Transverse colon (tissue), 4 donors: ENCODE measurements around the gene CIB1. TPM values are rescaled to one million over a fixed set of nuclear protein-coding genes. Genes with fewer than 3 reads are reported as not detected.
A peak's percentile ranks its signal among the peaks of the same experiment; 100 is the strongest.

Experiments
- DNase-seq: peaks from one replicate; pipeline ENCODE4 v3.0.0-alpha.2; 2019
- H3K27ac ChIP-seq, 4 donors: fragments of 200-600 bp; sonication (generic); 2 replicates each; pipeline ENCODE4 v1.5.1; 2016 to 2018; ENCODE audit warnings: inconsistent platforms in 4 of 4
- H3K27me3 ChIP-seq: fragments of 200-600 bp; sonication (generic); 2 replicates; pipeline ENCODE4 v1.5.1; 2017; ENCODE audit warnings: inconsistent platforms
- H3K36me3 ChIP-seq, 4 donors: fragments of 200-600 bp; sonication (generic); 2 replicates each; pipeline ENCODE4 v1.5.1; 2017 to 2019; ENCODE audit warnings: inconsistent platforms in 4 of 4
- H3K4me1 ChIP-seq, 4 donors: fragments of 200-600 bp; sonication (generic); 2 replicates each; pipeline ENCODE4 v1.5.1; 2017 to 2020; ENCODE audit warnings: inconsistent platforms in 4 of 4
- H3K4me3 ChIP-seq, 4 donors: fragments of 200-600 bp; sonication (generic); 1 replicate in 1 of 4; 2 replicates in 3 of 4; pipeline versions ENCODE4 v1.5.1 to v1.6.1; 2017 to 2019; ENCODE audit warnings: inconsistent platforms in 4 of 4
- H3K9me3 ChIP-seq, 2 donors: fragments of 200-600 bp; sonication (generic); 2 replicates each; pipeline ENCODE4 v1.5.1; 2017 to 2019; ENCODE audit warnings: inconsistent platforms in 2 of 2
- EP300 ChIP-seq: sonication (generic); formaldehyde crosslinking; IDR thresholded peaks from one replicate; pipeline ENCODE4 v1.6.1; 2017; ENCODE audit warnings: antibody characterized with exemption, low read depth
- POLR2A ChIP-seq: fragments of 450-650 bp; IDR thresholded peaks from one replicate; pipeline ENCODE4 v1.6.1; 2016; ENCODE audit warnings: antibody characterized with exemption, mild to moderate bottlenecking, moderate library complexity
- POLR2AphosphoS5 ChIP-seq, 3 donors: sonication (generic); formaldehyde crosslinking; IDR thresholded peaks; one replicate each; pipeline ENCODE4 v1.6.1; 2016; ENCODE audit warnings: antibody characterized with exemption in 3 of 3
- WGBS, 2 donors: methylation state at CpG; one replicate each; pipeline ENCODE4 v1.1.5; 2018; ENCODE audit warnings: low coverage in 1 of 2; 5-methylcytosine and 5-hydroxymethylcytosine counted together
- in situ Hi-C, 4 donors: fragments of 200-750 bp; cut with MboI; loops; one replicate each; pipeline versions ENCODE4 v1.15.0 to v1.15.1; 2017; ENCODE audit warnings: low sequenced_read_pairs in 3 of 4, low pct_ligation_motif_present in 1 of 4, low pct_unique_long_range_greater_than_20kb in 1 of 4
- intact Hi-C: fragments of 100-400 bp; cut with DNase I; formaldehyde crosslinking; loops from one replicate; pipeline ENCODE4 v1.15.1; 2023; ENCODE audit warnings: low total_unique reads
- total RNA-seq, 4 donors: library from RNA; depleted of rRNA; stranded (reverse); fragments of >200 nt; gene quantifications; one replicate each; pipeline ENCODE4 v1.1.0, GENCODE V29; 2016
- TF ChIP-seq, protein P1 (sequence below), 5 experiments: fragments of 200-600 bp in 3 of 5; fragments of 450-650 bp in 2 of 5; sonication (generic) in 3 of 5; IDR thresholded peaks; 1 replicate in 2 of 5; 2 replicates in 3 of 5; pipeline ENCODE4 v1.5.1; 2016 to 2017; ENCODE audit warnings: antibody characterized with exemption in 5 of 5, inconsistent platforms in 3 of 5, mild to moderate bottlenecking in 2 of 5, moderate library complexity in 1 of 5

The CIB1 gene
- total RNA-seq, 4 donors from 2014 or later: 38.4 to 156 (median 131) TPM

DNA sequence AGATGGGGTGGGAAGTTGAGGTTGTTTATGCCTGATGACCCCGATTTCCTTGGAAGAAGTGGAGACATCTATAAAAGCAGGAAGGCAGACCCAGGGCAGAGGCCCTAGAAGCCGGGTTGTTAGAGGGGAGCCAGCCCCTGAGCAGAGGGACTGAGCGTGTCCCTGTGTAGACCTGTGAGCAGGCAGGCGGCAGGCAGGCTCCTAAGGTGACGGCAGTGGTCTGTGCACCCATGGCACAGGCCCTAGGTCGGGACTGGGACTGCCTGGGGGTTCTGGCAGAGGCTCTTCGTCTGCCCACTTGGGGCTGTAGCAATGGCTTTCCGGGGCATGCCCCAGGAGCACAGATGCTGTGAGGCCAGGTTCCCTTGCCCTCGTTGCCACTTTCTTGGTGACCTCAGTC is 22.7 kb downstream of the CIB1 start:
- peak overlapping the region; percentile 82 to 90 (median 87) for H3K27ac ChIP-seq
- WGBS, 2 donors: 81% methylated on average over 9 of the region's 9 CpGs; no CpG with 5 or more reads in 1 of the 2 donors
- in situ Hi-C loops (loop anchor here in 1 of 4 donors (10.0 kb wide), 1 partner anchor 46 kb away; no protein-coding TSS in a partner anchor), intact Hi-C loops (no loop called here)
- peak overlapping the region in 1 of 4 donors; percentile 2 for H3K4me3 ChIP-seq
- TF ChIP-seq POLR2AphosphoS5 (IDR thresholded peaks at IDR 0.05) (no peak), POLR2A (no peak), EP300 (no peak)
- TF ChIP-seq, protein P1, sequence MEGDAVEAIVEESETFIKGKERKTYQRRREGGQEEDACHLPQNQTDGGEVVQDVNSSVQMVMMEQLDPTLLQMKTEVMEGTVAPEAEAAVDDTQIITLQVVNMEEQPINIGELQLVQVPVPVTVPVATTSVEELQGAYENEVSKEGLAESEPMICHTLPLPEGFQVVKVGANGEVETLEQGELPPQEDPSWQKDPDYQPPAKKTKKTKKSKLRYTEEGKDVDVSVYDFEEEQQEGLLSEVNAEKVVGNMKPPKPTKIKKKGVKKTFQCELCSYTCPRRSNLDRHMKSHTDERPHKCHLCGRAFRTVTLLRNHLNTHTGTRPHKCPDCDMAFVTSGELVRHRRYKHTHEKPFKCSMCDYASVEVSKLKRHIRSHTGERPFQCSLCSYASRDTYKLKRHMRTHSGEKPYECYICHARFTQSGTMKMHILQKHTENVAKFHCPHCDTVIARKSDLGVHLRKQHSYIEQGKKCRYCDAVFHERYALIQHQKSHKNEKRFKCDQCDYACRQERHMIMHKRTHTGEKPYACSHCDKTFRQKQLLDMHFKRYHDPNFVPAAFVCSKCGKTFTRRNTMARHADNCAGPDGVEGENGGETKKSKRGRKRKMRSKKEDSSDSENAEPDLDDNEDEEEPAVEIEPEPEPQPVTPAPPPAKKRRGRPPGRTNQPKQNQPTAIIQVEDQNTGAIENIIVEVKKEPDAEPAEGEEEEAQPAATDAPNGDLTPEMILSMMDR (IDR thresholded peaks at IDR 0.05): no peak
- no peaks in the 10 kb centered on the region for H3K36me3 ChIP-seq
- no peaks in the 10 kb centered on the region for H3K9me3 ChIP-seq
- no peak for DNase-seq
- H3K27me3 ChIP-seq: no peaks in the 10 kb centered on the region
- H3K4me1 ChIP-seq: peaks cover 32 to 62% (median 42%) of the 10 kb centered on the region in 4 donors

DNA sequence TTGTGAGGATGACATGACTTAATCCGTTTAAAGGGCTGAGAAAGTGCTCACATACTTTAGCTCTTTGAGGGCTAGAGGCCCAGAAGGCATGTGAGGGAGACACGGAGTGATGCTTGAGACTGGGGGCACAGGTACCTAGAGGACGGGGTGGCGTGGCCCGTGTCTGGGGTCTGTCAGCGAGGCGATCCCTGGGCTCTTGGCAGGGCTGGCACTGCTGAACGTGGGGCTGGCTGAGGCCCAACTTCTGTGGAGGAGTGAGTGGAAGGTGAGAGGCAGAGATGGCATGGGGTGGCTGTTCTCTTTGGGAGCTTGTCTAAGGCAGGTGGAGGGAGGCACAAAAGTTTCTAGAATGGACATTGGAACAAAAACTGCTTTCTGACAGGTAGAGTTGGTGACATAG is 23.1 kb downstream of the CIB1 start:
- H3K4me3 ChIP-seq: peak overlapping the region in 1 of 4 donors; percentile 2
- WGBS, 2 donors: 40 to 86% methylated on average over 1 to 7 of the region's 8 CpGs
- H3K27me3 ChIP-seq: no peaks in the 10 kb centered on the region
- TF ChIP-seq EP300 (no peak), POLR2A (no peak), POLR2AphosphoS5 (IDR thresholded peaks at IDR 0.05) (no peak)
- TF ChIP-seq, protein P1 (IDR thresholded peaks at IDR 0.05): no peak
- H3K4me1 ChIP-seq: peaks cover 32 to 64% (median 42%) of the 10 kb centered on the region in 4 donors
- H3K27ac ChIP-seq: peak overlapping the region; percentile 82 to 90 (median 87)
- H3K36me3 ChIP-seq: no peaks in the 10 kb centered on the region
- in situ Hi-C loops (loop anchor here in 1 of 4 donors (10.0 kb wide), 1 partner anchor 46 kb away; no protein-coding TSS in a partner anchor), intact Hi-C loops (no loop called here)
- DNase-seq: no peak
- no peaks in the 10 kb centered on the region for H3K9me3 ChIP-seq

DNA sequence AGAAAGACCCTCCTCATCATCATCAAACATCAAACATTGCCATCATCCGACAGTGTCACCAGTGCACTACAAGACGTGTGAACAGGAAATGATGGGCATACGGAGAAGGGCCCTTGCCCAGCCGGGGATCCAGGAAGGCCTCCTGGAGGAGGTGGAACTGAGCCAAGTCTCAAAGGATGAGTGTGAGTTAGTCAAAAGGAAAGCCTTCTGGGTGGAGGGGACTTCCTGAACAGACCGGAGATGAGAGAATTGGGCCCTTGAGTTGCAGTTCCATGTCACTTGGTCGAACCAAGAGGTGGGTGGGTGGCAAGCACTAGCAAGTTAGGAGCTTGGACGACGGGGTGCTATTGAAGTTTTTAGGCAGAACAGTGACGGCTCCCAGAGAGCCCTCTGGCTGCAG is 24.1 kb downstream of the CIB1 start:
- no peaks in the 10 kb centered on the region for H3K9me3 ChIP-seq
- H3K36me3 ChIP-seq: no peaks in the 10 kb centered on the region
- DNase-seq: no peak
- peak overlapping the region in 3 of 4 donors; percentile 85 to 90 (median 89) for H3K27ac ChIP-seq
- H3K27me3 ChIP-seq: no peaks in the 10 kb centered on the region
- intact Hi-C loops: no loop called here
- no peak overlapping the region for H3K4me3 ChIP-seq
- no peak for TF ChIP-seq POLR2AphosphoS5 (IDR thresholded peaks at IDR 0.05)
- peaks cover 32 to 57% (median 40%) of the 10 kb centered on the region in 4 donors for H3K4me1 ChIP-seq
- in situ Hi-C loops: no loop called here
- 55 to 56% methylated on average over 5 to 9 of the region's 9 CpGs for WGBS, 2 donors

DNA sequence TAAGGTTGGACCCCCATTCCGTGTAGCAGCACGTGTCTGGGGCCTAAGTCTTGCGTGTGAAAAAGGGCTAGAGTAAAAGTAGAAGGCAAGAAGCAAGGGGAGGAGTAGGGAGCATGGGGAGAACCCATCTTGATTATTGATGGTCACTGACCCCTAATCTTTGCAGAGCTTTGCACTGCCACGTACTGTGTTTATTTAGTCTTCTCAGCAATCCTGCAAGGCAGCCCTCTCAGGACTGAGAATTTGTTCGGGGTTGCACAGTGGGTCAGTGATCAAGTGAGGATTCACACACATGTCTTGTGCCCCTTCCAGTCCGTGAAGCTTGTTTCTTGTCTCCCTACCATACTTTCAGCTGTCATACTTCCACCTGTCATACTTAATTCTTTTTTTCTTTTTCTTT is 25.4 kb downstream of the CIB1 start:
- H3K27ac ChIP-seq: no peak overlapping the region
- no peaks in the 10 kb centered on the region for H3K27me3 ChIP-seq
- intact Hi-C loops (no loop called here), in situ Hi-C loops (no loop called here)
- H3K4me3 ChIP-seq: no peak overlapping the region
- H3K36me3 ChIP-seq: no peaks in the 10 kb centered on the region
- H3K9me3 ChIP-seq: no peaks in the 10 kb centered on the region
- DNase-seq: no peak
- peaks cover 29 to 48% (median 30%) of the 10 kb centered on the region in 4 donors for H3K4me1 ChIP-seq
- TF ChIP-seq, protein P1 (IDR thresholded peaks at IDR 0.05): no peak
- TF ChIP-seq EP300 (no peak), POLR2A (no peak), POLR2AphosphoS5 (IDR thresholded peaks at IDR 0.05) (no peak)
- WGBS, 2 donors: 89 to 94% methylated on average over 4 to 6 of the region's 6 CpGs

GRCh38 chr15:90207252-90207651 is 26.5 kb downstream of the CIB1 start:
- no peaks in the 10 kb centered on the region for H3K36me3 ChIP-seq
- no peak overlapping the region for H3K4me3 ChIP-seq
- in situ Hi-C loops (no loop called here), intact Hi-C loops (no loop called here)
- H3K27ac ChIP-seq: no peak overlapping the region
- H3K4me1 ChIP-seq: peaks cover 24 to 48% (median 27%) of the 10 kb centered on the region in 4 donors
- no peaks in the 10 kb centered on the region for H3K27me3 ChIP-seq
- TF ChIP-seq, protein P1 (IDR thresholded peaks at IDR 0.05): no peak
- TF ChIP-seq POLR2A (no peak), EP300 (no peak), POLR2AphosphoS5 (IDR thresholded peaks at IDR 0.05) (no peak)
- H3K9me3 ChIP-seq: no peaks in the 10 kb centered on the region
- 86 to 89% methylated on average over 5 to 6 of the region's 6 CpGs for WGBS, 2 donors
- no peak for DNase-seq
